Esophagus squamous epithelium (tissue), 5 donors: ENCODE measurements around the gene NFRKB. TPM values are rescaled to one million over a fixed set of nuclear protein-coding genes. Genes with fewer than 3 reads are reported as not detected.

Experiments used
- DNase-seq: peaks from one replicate; lab custom pipeline; 2025; lab: John Stamatoyannopoulos, UW
- H3K27ac ChIP-seq, 4 donors: fragments of 200-600 bp; sonication (generic); one replicate each; pipeline ENCODE4 v1.5.1; 2016 to 2019; ENCODE audit warnings: mild to moderate bottlenecking in 1 of 4
- H3K27me3 ChIP-seq, 4 donors: fragments of 200-600 bp; sonication (generic); 1 replicate in 3 of 4; 2 replicates in 1 of 4; pipeline versions ENCODE4 v1.5.1 to v1.6.0; 2017 to 2021; ENCODE audit warnings: antibody characterized with exemption in 1 of 4
- H3K36me3 ChIP-seq, 3 donors: fragments of 200-600 bp; sonication (generic); one replicate each; pipeline ENCODE4 v1.5.1; 2016 to 2019
- H3K4me1 ChIP-seq, 3 donors: fragments of 200-600 bp; sonication (generic); one replicate each; pipeline ENCODE4 v1.5.1; 2017 to 2019
- H3K4me3 ChIP-seq, 4 donors: fragments of 200-600 bp; sonication (generic); 1 replicate in 3 of 4; 2 replicates in 1 of 4; pipeline ENCODE4 v1.5.1; 2016 to 2019; ENCODE audit warnings: mild to moderate bottlenecking in 2 of 4, moderate library complexity in 1 of 4
- H3K9me3 ChIP-seq, 3 donors: fragments of 200-600 bp; sonication (generic); one replicate each; pipeline ENCODE4 v1.5.1; 2016 to 2019
- POLR2A ChIP-seq, 4 donors: fragments of 450-650 bp; IDR thresholded peaks; one replicate each; pipeline ENCODE4 v1.6.1; 2017; ENCODE audit warnings: antibody characterized with exemption in 4 of 4, mild to moderate bottlenecking in 4 of 4, moderate library complexity in 3 of 4
- WGBS, 2 donors: methylation state at CpG; one replicate each; pipeline ENCODE4 v1.1.5; 2018; 5-methylcytosine and 5-hydroxymethylcytosine counted together
- intact Hi-C: fragments of 100-400 bp; cut with DNase I; formaldehyde crosslinking; loops from one replicate; pipeline ENCODE4 v1.15.0; 2022
- total RNA-seq, 4 donors: library from RNA; depleted of rRNA; stranded (reverse); fragments of >200 nt; gene quantifications; one replicate each; pipeline ENCODE4 v1.1.0, GENCODE V29; 2016
- TF ChIP-seq, protein P1 (sequence below), 6 experiments: fragments of 450-650 bp in 4 of 6; fragments of 200-600 bp in 2 of 6; sonication (generic) in 2 of 6; IDR thresholded peaks; one replicate each; pipeline ENCODE4 v1.5.1; 2016 to 2019; ENCODE audit warnings: antibody characterized with exemption in 6 of 6, mild to moderate bottlenecking in 4 of 6, moderate library complexity in 4 of 6
- donor health status: DM: yes; HTN: yes; CAD: no.

NFRKB gene
- total RNA-seq, 4 donors from 2014 or later, result 18.2 to 35.9 (median 23.8) TPM

DNA sequence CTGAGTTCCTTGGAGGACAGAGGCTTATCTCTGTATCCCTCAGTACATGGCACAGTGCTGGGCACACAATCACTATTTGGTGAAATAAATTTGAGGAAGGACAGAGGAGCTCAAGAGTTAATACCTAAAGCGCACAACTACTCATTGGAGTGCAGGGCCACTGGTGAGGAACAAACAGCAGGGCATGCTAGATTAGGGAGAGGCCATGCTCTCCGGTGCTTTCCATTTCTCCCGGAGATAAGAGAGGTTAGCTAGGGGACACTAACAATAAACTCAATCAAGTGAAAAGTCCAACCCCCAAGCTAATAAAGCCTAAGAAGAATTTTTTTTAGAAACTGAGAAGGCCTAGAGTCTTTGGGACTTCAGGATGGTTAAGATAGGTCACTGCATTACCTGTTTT is 29.1 kb downstream of the NFRKB start:
- 73 to 82% methylated on average over 3 of the region's 3 CpGs for WGBS, 2 donors
- no peak for DNase-seq
- no peaks in the 10 kb centered on the region for H3K9me3 ChIP-seq
- peaks cover 21 to 90% (median 29%) of the 10 kb centered on the region in 3 donors for H3K36me3 ChIP-seq
- intact Hi-C loops, result no loop called here
- H3K27ac ChIP-seq, result no peak overlapping the region
- TF ChIP-seq, protein P1, sequence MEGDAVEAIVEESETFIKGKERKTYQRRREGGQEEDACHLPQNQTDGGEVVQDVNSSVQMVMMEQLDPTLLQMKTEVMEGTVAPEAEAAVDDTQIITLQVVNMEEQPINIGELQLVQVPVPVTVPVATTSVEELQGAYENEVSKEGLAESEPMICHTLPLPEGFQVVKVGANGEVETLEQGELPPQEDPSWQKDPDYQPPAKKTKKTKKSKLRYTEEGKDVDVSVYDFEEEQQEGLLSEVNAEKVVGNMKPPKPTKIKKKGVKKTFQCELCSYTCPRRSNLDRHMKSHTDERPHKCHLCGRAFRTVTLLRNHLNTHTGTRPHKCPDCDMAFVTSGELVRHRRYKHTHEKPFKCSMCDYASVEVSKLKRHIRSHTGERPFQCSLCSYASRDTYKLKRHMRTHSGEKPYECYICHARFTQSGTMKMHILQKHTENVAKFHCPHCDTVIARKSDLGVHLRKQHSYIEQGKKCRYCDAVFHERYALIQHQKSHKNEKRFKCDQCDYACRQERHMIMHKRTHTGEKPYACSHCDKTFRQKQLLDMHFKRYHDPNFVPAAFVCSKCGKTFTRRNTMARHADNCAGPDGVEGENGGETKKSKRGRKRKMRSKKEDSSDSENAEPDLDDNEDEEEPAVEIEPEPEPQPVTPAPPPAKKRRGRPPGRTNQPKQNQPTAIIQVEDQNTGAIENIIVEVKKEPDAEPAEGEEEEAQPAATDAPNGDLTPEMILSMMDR (IDR thresholded peaks at IDR 0.05), result no peak
- TF ChIP-seq POLR2A (IDR thresholded peaks at IDR 0.05), result no peak
- H3K27me3 ChIP-seq, result no peaks in the 10 kb centered on the region
- peaks cover 0 to 12% (median 10%) of the 10 kb centered on the region in 3 donors for H3K4me1 ChIP-seq
- no peak overlapping the region for H3K4me3 ChIP-seq

- DNase-seq, result no peak
- WGBS, 2 donors, result 78 to 83% methylated on average over 2 to 3 of the region's 4 CpGs
- Histone ChIP-seq H3K36me3 (peaks cover 21 to 88% (median 28%) of the 10 kb centered on the region in 3 donors), H3K9me3 (no peaks in the 10 kb centered on the region), H3K27me3 (no peaks in the 10 kb centered on the region), H3K27ac (no peak overlapping the region), H3K4me3 (no peak overlapping the region), H3K4me1 (peaks cover 0 to 16% (median 11%) of the 10 kb centered on the region in 3 donors)
- TF ChIP-seq POLR2A (IDR thresholded peaks at IDR 0.05), result no peak
- TF ChIP-seq, protein P1 (IDR thresholded peaks at IDR 0.05), result no peak
- intact Hi-C loops, result no loop called here
Observed at GRCh38 chr11:129865701-129866100, 29.7 kb downstream of the NFRKB start.

DNA sequence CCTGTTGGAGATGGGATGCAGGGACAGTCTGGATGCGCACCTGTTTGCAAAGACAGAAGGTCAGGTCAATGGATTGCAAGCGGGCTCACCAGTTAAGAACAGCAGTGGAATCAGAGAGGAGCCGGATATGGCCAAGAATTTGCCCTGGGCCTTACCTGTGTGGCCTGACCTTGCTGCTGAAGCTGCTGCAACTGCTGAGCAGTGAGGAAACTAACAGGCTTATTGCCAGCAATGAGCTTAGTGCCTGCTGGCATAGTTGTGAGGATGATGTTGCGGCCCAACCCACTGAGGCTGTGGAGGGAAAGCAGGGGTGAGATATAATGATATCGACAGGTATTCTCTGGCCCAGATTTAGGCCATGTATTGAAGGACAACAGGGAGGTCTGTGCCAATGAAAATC is 30.6 kb downstream of the NFRKB start:
- Histone ChIP-seq H3K9me3 (no peaks in the 10 kb centered on the region), H3K27ac (no peak overlapping the region), H3K27me3 (no peaks in the 10 kb centered on the region), H3K4me3 (no peak overlapping the region), H3K36me3 (peaks cover 16 to 88% (median 20%) of the 10 kb centered on the region in 3 donors), H3K4me1 (peaks cover 0 to 16% (median 11%) of the 10 kb centered on the region in 3 donors)
- intact Hi-C loops, result no loop called here
- TF ChIP-seq, protein P1 (IDR thresholded peaks at IDR 0.05), result no peak
- no peak for TF ChIP-seq POLR2A (IDR thresholded peaks at IDR 0.05)
- no peak for DNase-seq
- WGBS, 2 donors, result 95 to 97% methylated on average over 5 of the region's 5 CpGs

GRCh38 chr11:129861702-129862522 is 33.5 kb downstream of the NFRKB start:
- Histone ChIP-seq H3K36me3 (peaks cover 10 to 85% (median 12%) of the 10 kb centered on the region in 3 donors), H3K4me1 (peaks cover 0 to 16% (median 11%) of the 10 kb centered on the region in 3 donors)
- WGBS, 2 donors, result 43 to 48% methylated on average over 13 to 14 of the region's 16 CpGs

More at GRCh38 chr11:129861702-129862522, 33.5 kb downstream of the NFRKB start:
- H3K9me3 ChIP-seq, result no peaks in the 10 kb centered on the region
- H3K27me3 ChIP-seq, result no peaks in the 10 kb centered on the region
- H3K27ac ChIP-seq, result peak overlapping the region; percentile 62 to 77 (median 71)
- TF ChIP-seq POLR2A (IDR thresholded peaks at IDR 0.05), result no peak
- TF ChIP-seq, protein P1 (IDR thresholded peaks at IDR 0.05), result no peak
- H3K4me3 ChIP-seq, result no peak overlapping the region
- no peak for DNase-seq
- intact Hi-C loops, result no loop called here
